Measurements from ENCODE around the gene CCN6.

Gene CCN6

DNA sequence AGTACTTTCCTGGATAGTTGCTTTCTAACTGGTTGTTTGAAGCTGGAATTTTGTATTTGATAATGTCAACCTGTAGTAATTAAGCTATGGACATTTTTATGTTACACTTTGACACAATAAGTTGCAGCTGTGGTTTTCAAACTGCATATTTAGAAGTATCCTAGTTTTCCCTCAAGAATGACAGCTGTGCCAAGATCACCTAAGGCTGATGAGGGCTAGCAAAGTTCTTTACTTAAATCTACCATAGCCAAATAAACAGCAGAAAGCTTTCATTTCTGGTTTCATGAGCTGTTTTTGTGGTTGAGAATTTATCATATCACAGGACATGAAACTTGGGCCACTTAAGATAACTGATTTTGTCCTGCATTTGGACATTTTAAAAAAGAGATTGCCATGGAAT, 64.1 kb downstream of the CCN6 start:
- no peak overlapping the region for H3K4me3 ChIP-seq (ENCODE audit: control insufficient read depth, low read depth, low read length)
- TF ChIP-seq CTCF (conservative IDR thresholded peaks at IDR 0.05; ENCODE audit: control insufficient read depth, insufficient read depth, low read depth, low read length): no peak
- no peak for DNase-seq (ENCODE audit: low read depth)

All from fibroblast of mammary gland (primary cell).